Kidney (tissue), 14 donors: ENCODE measurements around the gene PLA2G4B. TPM values are rescaled to one million over a fixed set of nuclear protein-coding genes. Genes with fewer than 3 reads are reported as not detected.
A peak's percentile ranks its signal among the peaks of the same experiment; 100 is the strongest.

Experiments
- DNase-seq, 5 donors: peaks; one replicate each; pipeline ENCODE4 v3.0.0-alpha.2; 2013 to 2020
- FAIRE-seq: peaks from 2 replicates; lab custom pipeline; 2012; peaks lifted over from hg19 to GRCh38; lab: Jason Lieb, UNC
- H3K27ac ChIP-seq, 2 donors: one replicate each; pipeline ENCODE4 v1.7.0; 2013; ENCODE audit warnings: low read depth in 2 of 2, low read length in 2 of 2, inconsistent platforms in 1 of 2
- H3K27me3 ChIP-seq: one replicate; pipeline ENCODE4 v1.7.1; 2013; ENCODE audit warnings: low read length, inconsistent platforms; ENCODE audit not compliant: control insufficient read depth, insufficient read depth
- H3K36me3 ChIP-seq, 3 donors: one replicate each; pipeline versions ENCODE4 v1.7.0 to v1.7.1; 2013; ENCODE audit warnings: low read length in 3 of 3, control low read depth in 1 of 3, inconsistent platforms in 1 of 3; ENCODE audit not compliant: insufficient read depth in 3 of 3, control insufficient read depth in 2 of 3
- H3K4me1 ChIP-seq, 3 donors: one replicate each; pipeline versions ENCODE4 v1.7.0 to v1.7.1; 2013; ENCODE audit warnings: low read length in 3 of 3, inconsistent platforms in 1 of 3, low read depth in 1 of 3; ENCODE audit not compliant: control insufficient read depth in 2 of 3, insufficient read depth in 2 of 3
- H3K4me3 ChIP-seq, 3 donors: one replicate each; pipeline versions ENCODE4 v1.7.0 to v1.8.1; 2013; ENCODE audit warnings: low read length in 3 of 3, control low read depth in 1 of 3, inconsistent platforms in 1 of 3
- H3K9ac ChIP-seq, 3 donors: one replicate each; pipeline versions ENCODE4 v1.7.0 to v1.7.1; 2013; ENCODE audit warnings: low read length in 3 of 3, control low read depth in 1 of 3, inconsistent platforms in 1 of 3
- H3K9me3 ChIP-seq, 3 donors: one replicate each; pipeline versions ENCODE4 v1.7.0 to v1.7.1; 2013; ENCODE audit warnings: low read length in 3 of 3, control low read depth in 1 of 3, inconsistent platforms in 1 of 3; ENCODE audit not compliant: control insufficient read depth in 2 of 3, insufficient read depth in 1 of 3
- CTCF ChIP-seq: IDR thresholded peaks from 3 replicates; pipeline ENCODE4 v1.5.1; 2012; ENCODE audit warnings: mild to moderate bottlenecking, moderate library complexity, borderline replicate concordance; ENCODE audit not compliant: insufficient read depth; ENCODE audit errors: extremely low read depth
- intact Hi-C: fragments of 100-400 bp; cut with DNase I; formaldehyde crosslinking; loops from one replicate; pipeline ENCODE4 v1.11.1; 2022
- polyA plus RNA-seq: library from polyadenylated mRNA; stranded (reverse); fragments of 350-450 nt; fragmentation: Illumina TruSeq; extraction: RNeasy Lipid Tissue Mini Kit (QIAGEN cat#74804); gene quantifications from one replicate; pipeline ENCODE4 v1.2.3, GENCODE V29; 2014; ENCODE audit warnings: low read depth, low replicate concordance; ENCODE audit not compliant: insufficient read depth
- total RNA-seq: library from RNA; stranded (reverse); fragmentation: NEBNext Ultra II Directional; extraction: Animal tissue kit (Norgen Biotek cat#: 25700); gene quantifications from one replicate; pipeline ENCODE4 v1.2.1, GENCODE V29; 2021
- donor health status: control.
- donor health status: control.
- donor health status: control.
- donor health status: control.
- donor health status: control.
- donor health status: DM: yes; HTN: yes; CAD: no.
- donor health status: Normal renal cell carcinoma (clear cell type).

The PLA2G4B gene
- total and polyA plus RNA-seq, 2 donors from 2014 or later = 4.8 to 8.3 TPM

GRCh38 chr15:41850482-41851166 lies 12.0 kb downstream of the PLA2G4B start:
- Histone ChIP-seq H3K27me3 (no peaks in the 10 kb centered on the region), H3K36me3 (peaks cover 0 to 12% (median 2%) of the 10 kb centered on the region in 3 donors), H3K27ac (no peak overlapping the region), H3K9ac (peak overlapping the region in 1 of 3 donors; percentile 31), H3K4me3 (no peak overlapping the region), H3K4me1 (peaks cover 0 to 3% (median 0%) of the 10 kb centered on the region in 3 donors), H3K9me3 (no peaks in the 10 kb centered on the region)
- intact Hi-C loops = no loop called here
- DNase-seq (no peak), FAIRE-seq (no peak)
- TF ChIP-seq CTCF = no peak

GRCh38 chr15:41851167-41851523 lies 12.5 kb downstream of the PLA2G4B start:
- Histone ChIP-seq H3K27ac (no peak overlapping the region), H3K9ac (no peak overlapping the region), H3K9me3 (no peaks in the 10 kb centered on the region), H3K4me3 (no peak overlapping the region), H3K36me3 (peaks cover 0 to 12% (median 2%) of the 10 kb centered on the region in 3 donors), H3K27me3 (no peaks in the 10 kb centered on the region), H3K4me1 (peaks cover 0 to 3% (median 0%) of the 10 kb centered on the region in 3 donors)
- DNase-seq = no peak
- TF ChIP-seq CTCF = no peak
- no peak for FAIRE-seq
- intact Hi-C loops = no loop called here

GRCh38 chr15:41851755-41852370 lies 13.2 kb downstream of the PLA2G4B start:
- no peak overlapping the region for H3K9ac ChIP-seq
- DNase-seq (no peak), FAIRE-seq (no peak)
- H3K4me3 ChIP-seq = no peak overlapping the region
- no peak for TF ChIP-seq CTCF
- H3K27ac ChIP-seq = no peak overlapping the region
- intact Hi-C loops = no loop called here
- H3K9me3 ChIP-seq = no peaks in the 10 kb centered on the region
- H3K27me3 ChIP-seq = no peaks in the 10 kb centered on the region
- H3K4me1 ChIP-seq = peaks cover 0 to 3% (median 0%) of the 10 kb centered on the region in 3 donors
- H3K36me3 ChIP-seq = peaks cover 0 to 7% (median 0%) of the 10 kb centered on the region in 3 donors
